Measurements from ENCODE around the gene KMT2E.

DNA sequence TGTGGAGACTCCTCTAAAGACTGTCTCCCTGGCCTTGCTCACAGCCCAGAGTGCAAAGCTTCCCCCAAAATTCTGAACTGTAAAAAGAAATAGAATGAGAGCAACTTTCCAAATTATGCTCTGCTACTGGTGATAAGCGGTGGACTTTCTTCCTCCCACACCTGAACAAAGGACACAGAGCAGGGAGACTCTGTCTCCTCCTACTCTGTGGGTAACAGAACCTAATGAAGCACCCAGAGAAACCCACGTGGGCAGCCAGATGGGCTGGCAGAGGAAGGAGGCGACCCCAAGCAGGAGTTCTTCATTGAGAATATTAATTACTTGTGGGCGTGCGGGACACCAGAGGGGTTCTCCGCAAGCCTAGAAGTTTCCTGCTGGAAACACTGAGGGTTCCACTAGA, 139.5 kb downstream of the KMT2E start:
- TF ChIP-seq, protein P1, sequence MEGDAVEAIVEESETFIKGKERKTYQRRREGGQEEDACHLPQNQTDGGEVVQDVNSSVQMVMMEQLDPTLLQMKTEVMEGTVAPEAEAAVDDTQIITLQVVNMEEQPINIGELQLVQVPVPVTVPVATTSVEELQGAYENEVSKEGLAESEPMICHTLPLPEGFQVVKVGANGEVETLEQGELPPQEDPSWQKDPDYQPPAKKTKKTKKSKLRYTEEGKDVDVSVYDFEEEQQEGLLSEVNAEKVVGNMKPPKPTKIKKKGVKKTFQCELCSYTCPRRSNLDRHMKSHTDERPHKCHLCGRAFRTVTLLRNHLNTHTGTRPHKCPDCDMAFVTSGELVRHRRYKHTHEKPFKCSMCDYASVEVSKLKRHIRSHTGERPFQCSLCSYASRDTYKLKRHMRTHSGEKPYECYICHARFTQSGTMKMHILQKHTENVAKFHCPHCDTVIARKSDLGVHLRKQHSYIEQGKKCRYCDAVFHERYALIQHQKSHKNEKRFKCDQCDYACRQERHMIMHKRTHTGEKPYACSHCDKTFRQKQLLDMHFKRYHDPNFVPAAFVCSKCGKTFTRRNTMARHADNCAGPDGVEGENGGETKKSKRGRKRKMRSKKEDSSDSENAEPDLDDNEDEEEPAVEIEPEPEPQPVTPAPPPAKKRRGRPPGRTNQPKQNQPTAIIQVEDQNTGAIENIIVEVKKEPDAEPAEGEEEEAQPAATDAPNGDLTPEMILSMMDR (IDR thresholded peaks at IDR 0.05): no peak
- TF ChIP-seq POLR2A (IDR thresholded peaks at IDR 0.05): no peak
